Stimulated activated naive CD8-positive, alpha-beta T cell treated with anti-CD3 and anti-CD28 coated beads, Interleukin-15, Interleukin-2, amounts not matched to agents 100 ng/mL and 50 ng/mL, for 24 hours (primary cell): Measurements from ENCODE around the gene TNIP2.
"Not testable (repeated sequence)": the region's sequence is repeated elsewhere in the genome, so short reads cannot be mapped to it uniquely, and the experiment has no call there.

Experiments used
- H3K27ac Mint-ChIP-seq: one replicate; pipeline ENCODE4 v1.8.0; 2021; ENCODE audit warnings: mild to moderate bottlenecking, mixed read lengths
- H3K27me3 Mint-ChIP-seq: one replicate; pipeline ENCODE4 v1.8.0; 2021; ENCODE audit warnings: mixed read lengths
- H3K36me3 Mint-ChIP-seq: one replicate; pipeline ENCODE4 v1.8.0; 2021; ENCODE audit warnings: low read depth, mixed read lengths
- H3K4me1 Mint-ChIP-seq: one replicate; pipeline ENCODE4 v1.8.0; 2021; ENCODE audit warnings: low read depth, mixed read lengths
- H3K4me3 Mint-ChIP-seq: one replicate; pipeline ENCODE4 v1.8.0; 2021; ENCODE audit warnings: mild to moderate bottlenecking, mixed read lengths
- H3K9me3 Mint-ChIP-seq: one replicate; pipeline ENCODE4 v1.8.0; 2021; ENCODE audit warnings: mixed read lengths

The TNIP2 gene

GRCh38 chr4:2728806-2729532 is 27.2 kb downstream of the TNIP2 start:
- Mint-ChIP-seq H3K36me3 (peaks cover 22% of the 10 kb centered on the region), H3K27me3 (no peaks in the 10 kb centered on the region), H3K27ac (no peak overlapping the region), H3K4me1 (peaks cover 8% of the 10 kb centered on the region), H3K9me3 (no peaks in the 10 kb centered on the region), H3K4me3 (no peak overlapping the region)

- H3K4me3 Mint-ChIP-seq, result no peak overlapping the region
- H3K27me3 Mint-ChIP-seq, result no peaks in the 10 kb centered on the region
- no peak overlapping the region for H3K27ac Mint-ChIP-seq
- no peaks in the 10 kb centered on the region for H3K9me3 Mint-ChIP-seq
- H3K36me3 Mint-ChIP-seq, result peaks cover 23% of the 10 kb centered on the region
- H3K4me1 Mint-ChIP-seq, result peaks cover 12% of the 10 kb centered on the region
Observed at GRCh38 chr4:2728221-2728620, 27.9 kb downstream of the TNIP2 start.

DNA sequence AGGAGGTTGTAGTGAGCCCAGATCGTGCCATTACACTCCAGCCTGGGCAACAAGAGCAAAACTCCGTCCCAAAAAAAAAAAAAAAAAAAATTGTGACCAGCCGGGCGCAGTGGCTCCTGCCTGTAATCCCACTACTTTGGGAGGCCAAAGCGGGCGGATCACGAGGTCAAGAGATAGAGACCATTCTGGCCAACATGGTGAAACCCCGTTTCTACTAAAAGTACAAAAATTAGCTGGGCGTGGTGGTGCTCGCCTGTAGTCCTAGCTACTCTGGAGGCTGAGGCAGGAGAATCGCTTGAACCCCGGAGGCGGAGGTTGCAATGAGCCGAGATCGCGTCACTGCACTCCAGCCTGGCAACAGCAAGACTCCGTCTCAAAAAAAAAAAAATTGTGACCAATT is 29.3 kb downstream of the TNIP2 start:
- H3K9me3 Mint-ChIP-seq, H3K27ac Mint-ChIP-seq, H3K27me3 Mint-ChIP-seq, H3K4me3 Mint-ChIP-seq: not testable (repeated sequence)
- Mint-ChIP-seq H3K4me1 (peaks cover 17% of the 10 kb centered on the region), H3K36me3 (peaks cover 19% of the 10 kb centered on the region)

GRCh38 chr4:2725380-2725779 is 30.8 kb downstream of the TNIP2 start:
- H3K9me3 Mint-ChIP-seq, result no peaks in the 10 kb centered on the region
- no peak overlapping the region for H3K4me3 Mint-ChIP-seq
- peaks cover 17% of the 10 kb centered on the region for H3K4me1 Mint-ChIP-seq
- H3K27me3 Mint-ChIP-seq, result no peaks in the 10 kb centered on the region
- peaks cover 18% of the 10 kb centered on the region for H3K36me3 Mint-ChIP-seq
- H3K27ac Mint-ChIP-seq, result no peak overlapping the region

DNA sequence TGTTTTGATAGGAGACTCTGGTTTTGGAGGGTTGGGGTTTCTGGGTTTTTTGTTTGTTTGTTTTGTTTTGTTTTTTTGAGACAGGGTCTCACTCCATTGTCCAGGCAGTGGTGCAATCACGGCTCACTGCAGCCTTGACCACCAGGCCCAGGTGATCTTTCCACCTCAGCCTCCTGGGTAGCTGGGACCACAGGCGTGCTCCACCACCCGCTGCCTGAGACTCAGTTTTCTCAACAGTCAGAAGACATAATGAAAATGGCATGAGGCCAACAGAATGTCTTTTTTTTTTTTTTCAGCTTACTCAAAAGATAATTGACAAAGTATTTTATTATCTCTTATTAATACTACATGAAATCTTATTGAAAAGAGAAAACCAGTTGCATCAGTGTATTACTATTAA is 32.4 kb downstream of the TNIP2 start:
- peaks cover 17% of the 10 kb centered on the region for H3K4me1 Mint-ChIP-seq
- H3K27me3 Mint-ChIP-seq, result no peaks in the 10 kb centered on the region
- H3K9me3 Mint-ChIP-seq, result no peaks in the 10 kb centered on the region
- peaks cover 31% of the 10 kb centered on the region for H3K36me3 Mint-ChIP-seq
- no peak overlapping the region for H3K4me3 Mint-ChIP-seq
- H3K27ac Mint-ChIP-seq, result peak overlapping the region; percentile 67

GRCh38 chr4:2722033-2722432 is 34.1 kb downstream of the TNIP2 start:
- peaks cover 17% of the 10 kb centered on the region for H3K4me1 Mint-ChIP-seq
- H3K27me3 Mint-ChIP-seq, result no peaks in the 10 kb centered on the region
- H3K36me3 Mint-ChIP-seq, result peaks cover 41% of the 10 kb centered on the region
- H3K27ac Mint-ChIP-seq, result no peak overlapping the region
- no peaks in the 10 kb centered on the region for H3K9me3 Mint-ChIP-seq
- H3K4me3 Mint-ChIP-seq, result no peak overlapping the region

DNA sequence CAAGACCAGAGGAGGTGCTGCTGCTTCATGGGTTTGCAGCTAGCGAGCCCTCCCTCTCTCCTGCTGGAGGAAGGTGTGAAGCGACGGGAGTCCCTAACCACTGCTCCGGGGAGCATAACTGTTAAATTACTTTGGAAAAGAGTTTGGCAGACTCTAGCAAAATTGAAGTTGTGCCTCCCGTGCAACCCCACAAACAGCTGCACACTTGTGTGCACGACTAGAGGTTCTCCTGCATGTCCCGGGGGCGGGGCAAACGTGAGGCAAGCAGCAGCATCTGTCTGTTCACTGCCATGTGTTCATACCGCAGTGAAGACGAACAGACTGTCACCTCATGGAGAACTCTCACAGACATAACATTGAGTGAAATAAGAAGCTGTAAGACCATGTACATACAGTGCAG is 34.5 kb downstream of the TNIP2 start:
- H3K36me3 Mint-ChIP-seq, result peaks cover 41% of the 10 kb centered on the region
- no peak overlapping the region for H3K4me3 Mint-ChIP-seq
- no peak overlapping the region for H3K27ac Mint-ChIP-seq

DNA sequence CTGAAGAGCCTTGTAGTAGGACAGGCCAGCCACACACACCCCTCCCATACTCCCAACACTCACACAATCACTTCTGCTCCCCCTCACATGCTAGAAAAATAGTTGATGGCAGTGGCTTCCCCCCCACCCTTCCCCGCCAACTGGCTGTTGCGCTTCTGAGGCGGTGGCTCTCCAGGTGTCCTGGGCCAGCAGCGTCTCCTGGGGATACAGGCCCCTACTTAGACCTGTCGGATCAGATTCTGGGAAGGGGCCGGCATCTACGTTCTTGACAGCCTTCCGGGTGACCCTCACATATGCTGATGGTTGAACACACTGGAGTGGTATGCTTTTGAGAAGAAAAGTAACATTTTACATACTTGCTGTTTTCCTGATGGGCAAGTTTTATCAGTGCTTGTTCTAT is 39.9 kb downstream of the TNIP2 start:
- no peaks in the 10 kb centered on the region for H3K27me3 Mint-ChIP-seq
- no peak overlapping the region for H3K27ac Mint-ChIP-seq
- H3K4me1 Mint-ChIP-seq, result peaks cover 23% of the 10 kb centered on the region
- H3K36me3 Mint-ChIP-seq, result peaks cover 58% of the 10 kb centered on the region
- H3K4me3 Mint-ChIP-seq, result no peak overlapping the region
- no peaks in the 10 kb centered on the region for H3K9me3 Mint-ChIP-seq

More for the DNA sequence above, 34.5 kb downstream of the TNIP2 start:
- Mint-ChIP-seq H3K27me3 (no peaks in the 10 kb centered on the region), H3K4me1 (peaks cover 17% of the 10 kb centered on the region), H3K9me3 (no peaks in the 10 kb centered on the region)

- peaks cover 54% of the 10 kb centered on the region for H3K36me3 Mint-ChIP-seq
- peaks cover 23% of the 10 kb centered on the region for H3K4me1 Mint-ChIP-seq
- H3K27me3 Mint-ChIP-seq, result no peaks in the 10 kb centered on the region
- H3K9me3 Mint-ChIP-seq, result no peaks in the 10 kb centered on the region
- H3K27ac Mint-ChIP-seq, result peak overlapping the region; percentile 4
- H3K4me3 Mint-ChIP-seq, result no peak overlapping the region
Observed at GRCh38 chr4:2715426-2715825, 40.7 kb downstream of the TNIP2 start.

- H3K27me3 Mint-ChIP-seq, result no peaks in the 10 kb centered on the region
- H3K36me3 Mint-ChIP-seq, result peaks cover 49% of the 10 kb centered on the region
- peak overlapping the region; percentile 31 for H3K27ac Mint-ChIP-seq
Observed at GRCh38 chr4:2714918-2715317, 41.2 kb downstream of the TNIP2 start.

GRCh38 chr4:2714061-2714770 is 41.9 kb downstream of the TNIP2 start:
- peaks cover 23% of the 10 kb centered on the region for H3K4me1 Mint-ChIP-seq
- no peaks in the 10 kb centered on the region for H3K27me3 Mint-ChIP-seq
- H3K27ac Mint-ChIP-seq, result peak overlapping the region; percentile 88
- H3K36me3 Mint-ChIP-seq, result peaks cover 45% of the 10 kb centered on the region
- H3K9me3 Mint-ChIP-seq, result no peaks in the 10 kb centered on the region
- no peak overlapping the region for H3K4me3 Mint-ChIP-seq

More at GRCh38 chr4:2714918-2715317, 41.2 kb downstream of the TNIP2 start:
- Mint-ChIP-seq H3K4me3 (no peak overlapping the region), H3K4me1 (peaks cover 23% of the 10 kb centered on the region), H3K9me3 (no peaks in the 10 kb centered on the region)

- no peaks in the 10 kb centered on the region for H3K27me3 Mint-ChIP-seq
- no peaks in the 10 kb centered on the region for H3K9me3 Mint-ChIP-seq
- H3K4me3 Mint-ChIP-seq, result no peak overlapping the region
- peak overlapping the region; percentile 88 for H3K27ac Mint-ChIP-seq
- H3K36me3 Mint-ChIP-seq, result peaks cover 36% of the 10 kb centered on the region
- peaks cover 23% of the 10 kb centered on the region for H3K4me1 Mint-ChIP-seq
Observed at GRCh38 chr4:2713337-2713736, 42.8 kb downstream of the TNIP2 start.

DNA sequence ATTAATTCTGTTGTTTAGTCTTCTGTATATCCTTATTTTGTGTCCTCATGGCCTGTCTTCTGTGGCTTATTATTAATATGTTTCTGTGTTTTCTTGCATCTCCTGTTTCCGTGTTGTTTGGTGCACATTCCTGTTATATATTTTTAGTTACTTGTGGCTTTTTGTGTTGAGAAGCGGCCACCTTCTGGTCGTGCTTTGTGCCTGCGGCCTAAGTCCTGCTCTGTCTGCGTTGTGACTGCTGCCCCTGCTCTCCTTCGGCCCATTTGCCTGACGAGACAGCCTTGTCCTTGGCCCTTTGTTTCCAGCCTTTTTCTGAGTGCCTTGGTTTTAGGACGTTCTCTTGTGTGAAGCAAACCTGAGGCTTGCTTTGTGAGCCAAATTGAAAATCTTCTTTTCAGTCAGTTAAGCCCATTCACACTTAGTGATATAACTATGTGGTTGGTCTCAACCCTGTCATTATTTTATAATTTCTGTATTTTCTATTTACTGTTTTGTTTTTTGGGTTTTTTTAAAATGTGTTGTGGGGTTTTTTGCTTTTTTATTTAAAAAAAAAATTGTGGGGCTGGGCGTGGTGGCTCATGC is 43.8 kb downstream of the TNIP2 start:
- Mint-ChIP-seq H3K9me3 (no peaks in the 10 kb centered on the region), H3K36me3 (peaks cover 35% of the 10 kb centered on the region), H3K27me3 (no peaks in the 10 kb centered on the region), H3K4me3 (no peak overlapping the region), H3K27ac (no peak overlapping the region), H3K4me1 (peaks cover 23% of the 10 kb centered on the region)

DNA sequence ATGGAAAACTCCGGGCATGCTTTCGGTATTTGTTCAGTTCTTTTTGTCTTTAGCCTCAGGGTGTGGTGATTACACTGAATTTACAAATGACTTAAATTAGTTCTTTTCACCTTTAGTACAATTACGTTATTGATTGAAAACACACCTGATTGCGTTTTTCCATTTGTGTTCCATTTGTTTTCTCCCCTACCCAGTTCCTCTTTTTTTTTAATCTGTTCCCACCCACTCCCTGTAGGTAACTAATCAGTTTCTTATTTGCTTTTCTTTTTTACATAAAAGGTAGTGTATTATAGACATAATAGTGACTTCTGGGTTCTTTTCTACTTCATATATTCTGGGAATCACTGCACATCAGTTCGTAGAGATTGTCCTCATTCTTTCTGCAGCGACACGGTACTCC is 53.4 kb downstream of the TNIP2 start:
- no peak overlapping the region for H3K27ac Mint-ChIP-seq
- no peak overlapping the region for H3K4me3 Mint-ChIP-seq
- H3K4me1 Mint-ChIP-seq, result peaks cover 10% of the 10 kb centered on the region
- peaks cover 57% of the 10 kb centered on the region for H3K36me3 Mint-ChIP-seq
- no peaks in the 10 kb centered on the region for H3K9me3 Mint-ChIP-seq
- no peaks in the 10 kb centered on the region for H3K27me3 Mint-ChIP-seq

DNA sequence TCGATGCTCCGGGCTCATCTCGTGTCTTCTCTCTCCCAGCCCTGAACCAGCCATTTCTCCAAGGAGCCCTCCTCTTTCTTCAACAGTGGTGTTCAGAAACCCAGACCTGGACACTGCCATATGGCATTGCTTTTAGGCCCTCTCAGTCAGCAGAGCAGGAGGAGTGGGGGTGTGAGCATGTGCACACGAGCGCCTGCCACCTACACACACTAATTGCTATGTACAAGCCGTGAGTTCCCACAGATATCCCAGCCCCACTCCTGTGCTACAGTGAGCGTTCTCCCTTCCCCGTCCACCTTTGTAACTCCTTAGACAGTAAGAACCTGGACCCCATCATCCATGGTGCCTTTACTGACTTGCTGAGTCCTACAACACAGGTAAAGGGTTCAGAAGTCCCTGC is 53.8 kb downstream of the TNIP2 start:
- Mint-ChIP-seq H3K4me1 (peaks cover 10% of the 10 kb centered on the region), H3K27ac (no peak overlapping the region), H3K9me3 (no peaks in the 10 kb centered on the region), H3K36me3 (peaks cover 58% of the 10 kb centered on the region), H3K4me3 (no peak overlapping the region), H3K27me3 (no peaks in the 10 kb centered on the region)
